OCI-LY3 (cell line): ENCODE measurements around the gene PRR36.

ENCODE experiments used
- H2AFZ ChIP-seq: fragments of 200-600, 300-600 bp; shearing (Covaris generic); 2 replicates; pipeline ENCODE4 v1.6.0; 2014; ENCODE audit warnings: antibody characterized with exemption, low read depth, low read length
- H3K27ac ChIP-seq: fragments of 200-600, 300-600 bp; sonication (generic); 2 replicates; pipeline ENCODE4 v1.5.1; 2014; ENCODE audit warnings: mild to moderate bottlenecking, low read length, moderate library complexity, mixed read lengths
- H3K27me3 ChIP-seq: fragments of 200-600, 300-600 bp; sonication (generic); 2 replicates; pipeline ENCODE4 v1.6.1; 2014; ENCODE audit warnings: low read depth, low read length, mixed read lengths
- H3K36me3 ChIP-seq: fragments of 200-600, 300-600 bp; sonication (generic); replicated peaks from 2 replicates; pipeline ENCODE3; 2014; ENCODE audit warnings: low read depth, low read length, mixed read lengths
- H3K4me1 ChIP-seq: fragments of 300-600, 200-600 bp; sonication (generic); 2 replicates; pipeline ENCODE4 v1.6.1; 2014; ENCODE audit warnings: low read length, mixed read lengths
- H3K4me2 ChIP-seq: fragments of 200-600, 300-600 bp; sonication (generic); 2 replicates; pipeline ENCODE4 v1.6.1; 2014; ENCODE audit warnings: low read length, mixed read lengths
- H3K4me3 ChIP-seq: fragments of 300-600, 200-600 bp; sonication (generic); 2 replicates; pipeline ENCODE4 v1.5.1; 2014; ENCODE audit warnings: antibody characterized with exemption, mild to moderate bottlenecking, low read length, moderate library complexity
- H3K79me2 ChIP-seq: fragments of 300-600, 200-600 bp; shearing (Covaris generic); 2 replicates; pipeline ENCODE4 v1.6.1; 2014; ENCODE audit warnings: mild to moderate bottlenecking, low read length, mixed read lengths
- H3K9ac ChIP-seq: fragments of 300-600, 200-600 bp; shearing (Covaris generic); 2 replicates; pipeline ENCODE4 v1.6.0; 2014; ENCODE audit warnings: mild to moderate bottlenecking, low read length, moderate library complexity
- H3K9me3 ChIP-seq: fragments of 200-600, 300-600 bp; shearing (Covaris generic); 2 replicates; pipeline ENCODE4 v1.6.1; 2014; ENCODE audit warnings: low read length, mixed read lengths; ENCODE audit not compliant: insufficient read depth
- H4K20me1 ChIP-seq: fragments of 200-600, 300-600 bp; sonication (generic); 2 replicates; pipeline ENCODE4 v1.6.1; 2016; ENCODE audit warnings: low read length, mixed read lengths; ENCODE audit not compliant: insufficient read depth
- CTCF ChIP-seq: fragments of 200-600, 300-600 bp; sonication (generic); IDR thresholded peaks from 2 replicates; pipeline ENCODE4 v1.5.1; 2014; ENCODE audit warnings: antibody characterized with exemption, low read length, low read depth
- EZH2phosphoT487 ChIP-seq: fragments of 200-600 bp; shearing (Covaris generic); IDR thresholded peaks from 2 replicates; pipeline ENCODE4 v1.6.1; 2018; ENCODE audit warnings: antibody characterized with exemption, mixed run types, low read depth

The PRR36 gene

GRCh38 chr19:7899751-7900378, 25.7 kb upstream of the PRR36 start:
- no peak overlapping the region for H3K4me2 ChIP-seq
- no peak overlapping the region for H3K27ac ChIP-seq
- no peaks in the 10 kb centered on the region for H3K27me3 ChIP-seq
- H4K20me1 ChIP-seq: peaks cover 6% of the 10 kb centered on the region; the same call in 1 of the 2 replicates
- TF ChIP-seq EZH2phosphoT487 (no peak), CTCF (no peak)
- H3K9ac ChIP-seq: no peak overlapping the region
- peaks cover 19% of the 10 kb centered on the region for H3K79me2 ChIP-seq
- no peaks in the 10 kb centered on the region for H3K36me3 ChIP-seq
- H3K9me3 ChIP-seq: no peaks in the 10 kb centered on the region
- H3K4me1 ChIP-seq: peaks cover 11% of the 10 kb centered on the region
- H3K4me3 ChIP-seq: no peak overlapping the region
- no peak overlapping the region for H2AFZ ChIP-seq

DNA sequence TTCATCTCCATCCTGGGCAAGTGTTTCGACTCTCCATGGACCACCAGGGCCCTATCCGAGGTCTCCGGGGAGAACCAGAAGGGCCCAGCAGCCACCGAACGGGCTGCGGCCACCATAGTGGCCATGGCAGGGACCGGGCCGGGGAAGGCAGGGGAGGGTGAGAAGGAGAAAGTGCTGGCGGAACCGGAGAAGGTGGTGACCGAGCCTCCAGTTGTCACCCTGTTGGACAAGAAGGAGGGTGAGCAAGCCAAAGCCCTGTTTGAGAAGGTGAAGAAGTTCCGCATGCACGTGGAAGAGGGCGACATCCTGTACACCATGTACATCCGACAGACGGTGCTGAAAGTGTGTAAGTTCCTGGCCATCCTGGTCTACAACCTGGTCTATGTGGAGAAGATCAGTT, 24.8 kb upstream of the PRR36 start:
- no peak for TF ChIP-seq EZH2phosphoT487
- no peaks in the 10 kb centered on the region for H3K27me3 ChIP-seq
- no peaks in the 10 kb centered on the region for H3K36me3 ChIP-seq
- no peak overlapping the region for H3K9ac ChIP-seq
- H3K9me3 ChIP-seq: no peaks in the 10 kb centered on the region
- peaks cover 10% of the 10 kb centered on the region for H3K79me2 ChIP-seq
- no peak overlapping the region for H3K4me3 ChIP-seq
- no peak overlapping the region for H3K27ac ChIP-seq
- H3K4me1 ChIP-seq: peaks cover 7% of the 10 kb centered on the region
- H3K4me2 ChIP-seq: no peak overlapping the region
- H2AFZ ChIP-seq: no peak overlapping the region
- no peaks in the 10 kb centered on the region for H4K20me1 ChIP-seq

- no peak overlapping the region for H3K4me2 ChIP-seq
- no peak overlapping the region for H2AFZ ChIP-seq
- no peak overlapping the region for H3K4me3 ChIP-seq
- H3K27ac ChIP-seq: no peak overlapping the region
- no peaks in the 10 kb centered on the region for H3K27me3 ChIP-seq
- no peaks in the 10 kb centered on the region for H3K79me2 ChIP-seq
- H3K9me3 ChIP-seq: no peaks in the 10 kb centered on the region
- no peak for TF ChIP-seq EZH2phosphoT487
- no peak for TF ChIP-seq CTCF
- H4K20me1 ChIP-seq: no peaks in the 10 kb centered on the region
- no peaks in the 10 kb centered on the region for H3K4me1 ChIP-seq
- H3K9ac ChIP-seq: no peak overlapping the region
- no peaks in the 10 kb centered on the region for H3K36me3 ChIP-seq
Observed at GRCh38 chr19:7897292-7897691, 23.1 kb upstream of the PRR36 start.

DNA sequence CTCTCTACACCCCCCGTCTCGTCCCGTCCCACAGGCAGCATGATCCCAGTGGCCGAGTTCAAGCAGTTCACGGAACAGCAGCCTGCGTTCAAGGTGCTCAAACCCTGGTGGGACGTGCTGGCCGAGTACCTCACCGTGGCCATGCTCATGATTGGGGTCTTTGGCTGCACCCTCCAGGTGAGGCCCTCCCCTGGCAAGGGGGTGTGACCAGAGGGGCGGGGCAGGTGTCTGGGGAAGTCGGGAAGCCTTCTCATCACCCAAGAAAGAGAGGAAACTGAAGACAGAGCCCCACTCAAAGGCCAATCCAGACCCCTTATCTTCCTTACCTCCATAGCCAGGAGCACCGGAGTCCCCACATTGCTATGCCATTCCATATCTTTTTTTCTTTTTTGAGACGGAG, 21.4 kb upstream of the PRR36 start:
- H4K20me1 ChIP-seq: no peaks in the 10 kb centered on the region
- no peak overlapping the region for H3K4me3 ChIP-seq
- TF ChIP-seq EZH2phosphoT487 (no peak), CTCF (no peak)
- H3K27ac ChIP-seq: no peak overlapping the region
- no peaks in the 10 kb centered on the region for H3K36me3 ChIP-seq
- H3K9ac ChIP-seq: no peak overlapping the region
- no peak overlapping the region for H2AFZ ChIP-seq
- no peaks in the 10 kb centered on the region for H3K27me3 ChIP-seq
- no peak overlapping the region for H3K4me2 ChIP-seq
- H3K9me3 ChIP-seq: no peaks in the 10 kb centered on the region
- H3K79me2 ChIP-seq: no peaks in the 10 kb centered on the region
- no peaks in the 10 kb centered on the region for H3K4me1 ChIP-seq
